ENCODE data around the gene AOAH.
"Not testable (repeated sequence)": the region's sequence is repeated elsewhere in the genome, so short reads cannot be mapped to it uniquely, and the experiment has no call there.

AOAH gene

DNA sequence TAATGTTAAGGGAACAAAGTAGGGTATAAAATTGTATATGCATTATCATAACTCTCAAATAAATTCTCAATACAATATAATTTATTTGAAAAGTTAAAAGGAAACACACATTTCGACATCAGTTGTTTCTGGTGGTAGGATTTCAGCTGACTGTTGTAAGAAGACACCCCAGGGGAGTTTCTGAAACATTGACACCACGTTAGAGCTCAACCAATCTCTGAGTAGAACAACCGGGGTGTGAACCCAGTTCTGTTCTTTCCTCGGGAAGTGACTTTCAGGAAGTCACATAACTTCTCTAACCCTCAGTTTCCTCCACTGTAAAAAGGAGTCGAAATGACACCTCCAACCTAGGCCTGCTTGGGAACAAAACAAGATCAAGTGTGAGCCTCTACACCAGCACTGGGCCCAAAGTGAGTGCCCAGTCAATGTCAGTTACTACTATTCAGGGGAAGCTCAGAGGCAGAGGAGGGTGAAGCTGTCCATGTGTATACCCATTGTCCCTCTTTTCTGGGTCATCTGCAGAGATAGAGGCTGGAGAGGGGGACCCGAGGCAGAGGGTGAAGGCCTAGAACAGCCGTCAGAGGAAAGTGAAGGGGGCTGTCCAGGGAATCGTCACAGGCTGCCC lies 67.1 kb downstream of the AOAH start:
- DNase-seq (ENCODE audit: low spot score) = no peak

DNA sequence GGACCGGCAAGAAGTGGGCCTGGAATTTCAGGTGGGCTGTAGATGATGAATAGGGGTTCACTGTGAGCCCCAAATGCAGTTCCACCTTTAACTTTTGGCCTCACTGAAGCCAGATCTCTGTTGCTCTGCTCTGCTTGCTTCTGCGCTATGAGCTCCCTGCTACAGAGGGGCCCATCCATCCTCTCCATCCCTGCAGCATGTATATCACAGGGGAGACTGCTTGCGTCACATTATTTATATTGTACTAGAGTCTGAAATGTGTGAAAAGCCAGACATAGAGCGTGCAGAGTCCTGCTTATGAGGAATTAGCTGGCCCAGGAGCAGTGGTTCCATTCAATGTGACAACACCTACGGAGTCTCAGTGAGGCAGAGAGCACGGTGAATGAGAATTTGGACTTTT lies 69.9 kb downstream of the AOAH start:
- no peak for DNase-seq (ENCODE audit: low spot score)

DNA sequence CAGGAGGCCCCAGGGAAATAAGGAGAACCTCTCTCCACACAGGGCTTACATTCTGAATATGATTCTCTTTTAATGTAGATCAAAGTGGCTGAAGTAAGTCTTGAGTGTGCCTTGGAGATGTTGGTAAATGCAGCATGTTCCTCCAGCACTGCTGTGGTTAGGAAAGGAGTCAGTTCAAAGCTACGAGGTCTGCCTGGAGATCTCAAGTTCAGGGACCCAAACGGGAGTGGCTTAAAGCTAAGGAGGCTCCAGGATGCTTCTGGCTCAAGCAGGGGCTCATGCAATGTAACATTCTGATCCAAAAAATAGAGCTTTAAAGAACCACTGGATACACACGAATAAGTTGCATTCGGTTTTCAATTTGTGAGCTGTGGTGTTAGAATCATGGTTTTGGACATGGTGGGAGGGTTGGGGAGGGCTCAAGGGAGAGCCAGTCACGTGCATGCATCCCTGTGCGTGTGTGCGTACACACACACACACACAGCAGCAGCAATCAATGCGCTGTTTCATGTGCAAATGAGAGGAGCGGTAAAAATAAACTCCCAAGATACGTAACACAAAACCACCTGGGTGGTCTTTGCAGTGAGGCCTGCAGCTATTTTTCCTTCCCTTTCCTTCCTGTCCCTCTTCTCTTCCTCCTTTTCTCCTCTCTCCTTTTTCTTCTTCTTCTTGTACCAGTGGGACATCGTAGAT lies 70.5 kb downstream of the AOAH start:
- DNase-seq (ENCODE audit: low spot score) = no peak

DNA sequence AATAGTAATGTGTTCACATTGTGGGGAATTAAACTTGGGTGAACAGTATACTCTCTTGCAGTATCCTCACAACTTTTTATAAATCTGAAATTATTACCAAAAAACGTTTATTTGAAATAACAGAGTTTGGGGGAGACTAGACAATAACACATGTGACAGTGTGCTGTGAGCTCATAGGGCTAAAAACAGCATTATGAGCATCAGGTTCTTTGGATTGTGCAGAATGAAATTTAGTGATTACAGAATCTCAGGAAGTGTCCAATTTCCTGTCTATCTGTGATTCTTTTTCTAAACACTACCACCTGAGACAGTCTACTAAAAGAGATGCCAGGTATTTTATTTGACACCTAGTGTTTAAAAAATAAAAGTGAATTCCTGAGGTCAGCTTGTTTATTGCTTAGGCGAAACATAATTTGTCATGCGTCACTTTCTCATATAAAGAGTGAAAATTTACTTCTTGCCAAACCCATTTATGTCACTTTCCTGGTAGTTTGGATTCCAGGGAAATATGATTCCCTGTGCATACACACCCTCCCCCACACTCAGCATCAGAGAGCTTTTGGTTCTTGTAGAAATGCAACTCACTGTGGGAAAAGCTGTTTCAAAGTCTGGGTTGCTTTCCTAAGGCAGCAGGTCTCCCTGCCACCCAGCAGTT lies 71.2 kb downstream of the AOAH start:
- DNase-seq (ENCODE audit: low spot score) = no peak

DNA sequence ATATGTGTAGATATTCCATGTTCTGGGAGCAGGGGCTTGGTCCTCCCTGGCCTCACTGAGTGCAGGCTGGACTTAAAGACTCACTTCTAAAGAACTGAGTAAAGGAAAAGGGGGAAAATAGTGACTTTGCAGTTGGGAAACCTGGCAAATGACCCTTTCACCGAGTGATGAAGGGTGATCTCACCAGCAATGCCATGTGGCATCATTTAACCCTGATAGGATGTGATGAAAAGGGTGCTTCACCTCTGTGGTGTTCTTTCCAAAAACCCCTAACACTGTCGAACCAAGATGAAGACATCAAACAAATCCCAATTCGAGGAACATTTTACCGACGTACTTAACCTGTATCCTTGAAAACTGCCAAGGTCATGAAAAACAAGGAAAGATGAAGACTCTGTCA lies 71.9 kb downstream of the AOAH start:
- DNase-seq (ENCODE audit: low spot score) = no peak

DNA sequence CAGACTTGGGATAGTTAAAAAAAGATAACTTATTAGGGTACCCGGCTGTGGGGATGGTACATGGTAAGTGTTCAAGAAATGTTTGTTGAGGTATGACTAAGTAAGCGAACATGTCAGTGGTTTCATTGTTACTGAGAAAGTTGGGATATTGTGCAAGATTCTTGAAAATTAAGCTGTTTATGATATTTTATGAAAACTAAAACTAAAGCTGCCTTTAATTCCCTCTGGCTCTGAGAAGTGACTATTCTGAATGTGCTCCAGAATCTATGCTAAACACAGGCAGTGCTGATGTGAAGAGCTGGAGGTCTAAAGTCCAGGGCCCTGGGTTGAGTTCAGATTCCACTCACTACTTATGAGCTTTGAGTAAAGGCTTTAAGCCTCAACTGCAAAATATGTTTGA lies 72.9 kb downstream of the AOAH start:
- no peak for DNase-seq (ENCODE audit: low spot score)

DNA sequence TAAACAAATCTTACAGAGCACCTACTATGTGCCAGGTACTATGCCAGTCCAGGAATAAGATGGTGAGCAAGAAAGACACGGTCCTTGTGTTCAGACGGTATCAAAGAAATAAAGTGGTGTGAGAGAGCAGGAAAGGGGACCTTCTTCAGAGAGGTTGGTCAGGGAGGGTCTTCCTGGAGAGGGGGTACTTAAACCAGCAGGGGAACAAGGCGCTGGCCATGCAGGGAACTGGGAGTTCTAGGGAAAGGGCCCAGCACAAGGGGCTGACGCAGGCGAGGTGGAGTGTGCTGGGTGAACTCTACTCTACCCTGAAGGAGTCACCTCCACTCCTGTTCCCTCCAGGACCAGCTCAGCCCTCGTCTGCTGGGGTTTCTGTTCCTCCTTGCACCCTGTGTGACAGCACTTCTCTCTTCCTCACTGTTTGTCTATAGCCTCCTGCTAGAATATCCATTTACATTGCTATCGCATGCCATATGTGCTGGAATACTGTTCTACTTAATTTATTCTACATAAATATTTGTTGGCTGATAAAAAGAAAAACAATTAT lies 73.5 kb downstream of the AOAH start:
- DNase-seq (ENCODE audit: low spot score) = no peak

DNA sequence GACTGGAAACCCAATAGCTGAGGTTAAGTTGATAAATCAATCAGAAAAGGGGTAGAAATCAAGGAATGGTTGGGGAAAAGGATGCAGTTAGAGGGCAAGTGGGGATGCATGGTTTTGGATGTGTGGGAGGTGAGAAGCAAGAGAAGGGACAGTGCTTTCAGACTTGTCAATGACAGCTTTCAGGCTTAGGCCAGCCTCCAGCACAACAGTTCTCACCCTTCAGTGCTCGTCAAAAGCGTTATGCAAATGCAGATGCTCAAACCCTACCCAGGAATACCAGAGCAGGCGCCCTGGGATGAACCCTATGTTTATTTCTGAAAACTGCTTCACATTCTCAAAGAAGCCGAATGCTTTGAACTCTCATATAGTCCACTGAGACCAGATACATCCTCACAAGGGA lies 74.0 kb downstream of the AOAH start:
- no peak for DNase-seq (ENCODE audit: low spot score)

DNA sequence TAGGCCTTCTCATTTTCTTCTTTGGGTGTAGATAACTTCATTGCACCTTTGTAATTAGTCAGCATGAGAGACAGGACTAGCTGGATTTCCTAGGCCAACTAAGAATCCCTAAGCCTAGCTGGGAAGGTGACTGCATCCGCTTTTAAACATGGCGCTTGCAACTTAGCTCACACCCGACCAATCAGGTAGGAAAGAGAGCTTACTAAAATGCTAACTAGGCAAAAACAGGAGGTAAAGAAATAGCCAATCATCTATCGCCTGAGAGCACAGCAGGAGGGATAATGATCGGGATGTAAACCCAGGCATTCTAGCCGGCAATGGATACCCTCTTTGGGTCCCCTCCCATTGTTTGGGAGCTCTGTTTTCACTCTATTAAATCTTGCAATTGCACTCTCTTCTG lies 75.0 kb downstream of the AOAH start:
- DNase-seq (ENCODE audit: low spot score) = not testable (repeated sequence)

DNA sequence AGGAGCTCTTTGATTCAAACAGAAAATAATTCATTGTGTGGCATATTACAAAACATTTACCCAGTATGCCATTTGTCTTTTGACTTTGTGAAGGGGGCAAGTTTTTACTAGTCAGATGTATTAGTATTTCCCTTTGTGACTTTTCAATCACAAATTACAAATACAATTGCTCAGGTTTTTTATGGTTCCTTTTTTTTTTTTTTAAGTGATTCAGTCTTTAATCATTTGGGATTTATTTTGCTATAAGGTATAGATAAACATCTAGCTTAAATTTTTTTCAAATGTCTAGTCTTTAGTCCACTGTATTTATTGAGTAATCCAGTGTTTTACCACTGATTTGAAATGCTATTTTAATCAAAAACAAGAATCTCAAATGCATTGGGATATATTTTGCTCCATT lies 75.9 kb downstream of the AOAH start:
- no peak for DNase-seq (ENCODE audit: low spot score)

DNA sequence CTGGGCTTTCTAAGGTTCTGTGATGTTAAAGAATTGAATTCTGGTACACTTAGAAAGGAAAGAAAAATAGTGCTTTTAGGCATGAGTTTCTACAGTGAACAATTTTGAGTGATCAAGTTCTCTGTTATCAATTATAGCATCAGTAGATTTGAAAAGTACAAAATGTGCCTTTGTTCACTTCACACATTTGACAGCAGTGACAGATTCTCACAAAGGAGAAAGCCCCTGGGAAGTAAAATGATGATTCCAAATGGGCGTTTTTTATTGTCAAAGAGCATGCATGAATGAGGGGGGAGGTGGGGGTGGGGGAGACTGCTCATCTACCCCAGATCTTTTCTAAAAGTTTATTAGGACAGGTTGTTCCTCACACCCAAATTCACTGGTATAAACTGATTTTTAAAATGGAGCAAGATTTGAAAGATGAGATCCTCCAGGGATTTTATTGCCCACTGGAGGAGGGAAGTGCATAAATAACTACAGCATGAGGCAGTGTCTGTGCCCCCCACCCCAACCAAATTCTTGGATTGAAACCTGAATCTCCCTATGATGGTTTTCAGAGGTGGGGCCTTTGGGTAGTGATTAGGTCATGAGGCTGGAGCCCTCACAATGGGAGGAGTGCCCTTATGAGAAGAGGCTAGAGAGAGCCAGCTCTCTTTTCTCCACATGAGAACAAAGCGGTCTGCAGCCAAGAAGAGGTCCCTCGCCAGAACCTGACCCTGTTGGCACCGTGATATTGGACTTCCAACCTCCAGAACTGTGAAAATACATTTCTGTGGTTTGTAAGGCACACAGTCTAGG lies 79.5 kb downstream of the AOAH start:
- peak; percentile 62 for DNase-seq (ENCODE audit: low spot score)

DNA sequence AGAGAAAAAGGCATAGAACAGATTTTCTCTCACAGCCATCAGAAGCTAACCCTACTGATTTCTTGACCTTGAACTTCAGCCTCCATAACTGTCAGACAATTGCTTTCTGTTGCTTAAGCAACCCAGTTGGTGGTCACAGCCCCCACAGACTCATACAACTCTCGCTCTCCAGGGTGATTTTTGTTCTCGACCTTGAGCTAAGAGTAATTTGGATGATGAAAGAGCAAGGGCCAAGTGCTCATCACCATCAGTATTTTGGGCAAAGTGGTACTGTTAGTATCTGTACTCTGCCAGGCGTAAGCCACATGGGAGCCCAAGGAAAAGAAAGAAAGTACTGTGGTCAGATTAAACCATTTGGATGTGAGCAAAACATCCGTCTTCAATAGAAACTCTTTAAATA lies 81.9 kb downstream of the AOAH start:
- no peak for DNase-seq (ENCODE audit: low spot score)

DNA sequence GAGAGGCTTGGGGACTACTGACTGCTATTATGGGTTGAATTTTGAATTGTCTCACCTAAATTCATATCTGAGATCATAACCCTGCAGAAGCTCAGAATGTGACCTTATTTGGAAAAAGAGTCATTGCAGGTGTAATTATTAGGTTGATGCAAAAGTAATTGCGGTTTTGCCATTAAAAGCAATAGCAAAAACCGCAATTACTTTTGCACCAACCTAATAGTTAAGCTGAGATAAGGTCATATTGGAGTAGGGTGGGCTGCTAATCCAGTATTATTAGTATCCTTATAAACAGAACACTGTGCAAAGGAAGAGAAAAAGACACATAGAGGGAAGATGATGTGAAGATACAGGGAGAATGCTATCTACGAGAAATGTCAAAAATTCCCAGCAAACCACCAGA lies 82.3 kb downstream of the AOAH start:
- DNase-seq (ENCODE audit: low spot score) = no peak

DNA sequence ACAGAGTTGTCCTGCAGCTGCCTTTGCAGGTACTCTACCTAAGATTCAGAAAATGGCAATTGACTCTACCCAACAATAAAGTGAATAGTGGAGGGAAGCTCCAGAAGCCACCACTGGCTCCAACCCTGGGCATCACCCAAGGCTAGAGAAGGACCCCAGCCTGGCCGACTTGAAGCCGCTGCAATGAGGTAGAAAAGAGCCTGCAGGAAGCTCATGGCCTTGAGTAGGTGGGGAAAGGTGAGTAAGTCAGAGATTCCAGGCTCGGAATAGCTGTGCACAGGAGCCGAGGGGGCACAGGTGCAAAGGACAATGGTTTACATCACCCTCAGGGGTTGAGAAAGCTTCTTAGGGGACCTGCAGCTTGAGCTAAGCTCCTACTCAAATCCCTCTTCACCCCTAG lies 83.6 kb downstream of the AOAH start:
- no peak for DNase-seq (ENCODE audit: low spot score)

DNA sequence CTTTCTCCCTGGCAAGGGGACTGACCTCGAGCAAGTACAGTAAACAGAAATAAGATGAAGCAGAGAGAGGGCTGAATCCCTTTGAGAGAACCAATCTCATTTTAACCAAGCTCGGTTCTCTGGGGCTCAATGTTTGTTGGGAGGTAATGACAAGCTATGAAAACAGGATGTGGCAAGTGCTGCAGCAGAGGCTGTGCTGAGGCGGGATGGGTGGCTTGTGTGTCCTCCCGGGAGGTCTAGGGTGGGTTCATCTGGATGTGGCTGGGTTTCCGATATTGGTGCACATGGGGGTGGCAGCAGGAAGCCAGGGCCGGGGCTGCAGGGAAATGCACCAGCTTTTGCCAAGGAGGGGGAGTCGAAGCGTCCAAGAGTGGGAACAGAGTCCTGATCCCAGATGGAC lies 84.5 kb downstream of the AOAH start:
- DNase-seq (ENCODE audit: low spot score) = no peak

DNA sequence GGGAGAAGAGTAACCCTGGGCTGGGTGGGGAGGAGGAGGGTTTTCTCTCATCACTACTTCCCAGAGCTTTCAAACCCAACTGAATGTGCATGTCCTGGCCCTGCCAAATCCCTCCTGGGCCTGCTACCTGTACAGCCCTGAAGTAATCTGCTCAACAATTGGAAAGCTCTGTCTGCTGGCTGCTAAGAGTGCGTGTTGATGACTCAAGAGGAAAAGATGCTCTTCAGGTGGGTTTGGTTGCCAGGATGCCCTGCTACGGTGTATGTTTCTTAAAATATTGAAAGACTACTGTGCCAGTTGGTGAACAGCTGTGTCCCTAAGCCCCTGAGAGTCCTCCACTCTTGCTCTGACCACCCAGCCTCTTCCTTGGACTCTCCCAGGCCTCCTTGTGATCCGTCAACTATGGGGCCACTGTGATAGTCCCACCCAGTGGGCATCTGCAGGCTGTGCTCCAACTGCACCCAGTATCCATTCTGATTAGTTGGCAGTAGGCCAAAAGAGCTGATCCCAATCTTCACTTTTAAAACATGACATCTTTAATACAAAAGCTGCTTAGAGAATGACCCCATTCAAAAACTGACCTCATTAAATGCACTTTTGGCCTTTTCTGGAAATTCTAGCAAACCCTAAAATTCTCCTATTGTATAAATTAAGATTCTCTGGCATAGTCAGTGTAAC lies 85.6 kb downstream of the AOAH start:
- no peak for DNase-seq (ENCODE audit: low spot score)

DNA sequence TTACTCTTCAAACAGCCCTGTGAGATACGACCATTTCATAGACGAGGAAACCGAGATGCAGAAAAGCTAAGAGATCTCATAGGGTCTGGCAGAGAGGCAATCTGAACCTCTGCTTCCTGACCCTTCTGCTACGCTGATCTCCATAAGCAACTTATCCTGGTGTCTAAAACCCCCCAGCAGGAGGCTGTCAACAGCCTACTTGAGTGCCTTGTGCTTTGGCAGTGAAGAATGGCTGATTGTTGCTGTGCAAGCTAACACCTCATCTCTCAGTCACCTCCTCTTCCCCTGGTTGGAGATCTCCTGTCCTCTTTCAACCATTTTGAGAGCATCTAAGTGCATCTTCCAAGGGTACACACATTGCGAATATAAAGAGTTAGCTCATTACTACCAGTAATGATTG lies 86.2 kb downstream of the AOAH start:
- no peak for DNase-seq (ENCODE audit: low spot score)

DNA sequence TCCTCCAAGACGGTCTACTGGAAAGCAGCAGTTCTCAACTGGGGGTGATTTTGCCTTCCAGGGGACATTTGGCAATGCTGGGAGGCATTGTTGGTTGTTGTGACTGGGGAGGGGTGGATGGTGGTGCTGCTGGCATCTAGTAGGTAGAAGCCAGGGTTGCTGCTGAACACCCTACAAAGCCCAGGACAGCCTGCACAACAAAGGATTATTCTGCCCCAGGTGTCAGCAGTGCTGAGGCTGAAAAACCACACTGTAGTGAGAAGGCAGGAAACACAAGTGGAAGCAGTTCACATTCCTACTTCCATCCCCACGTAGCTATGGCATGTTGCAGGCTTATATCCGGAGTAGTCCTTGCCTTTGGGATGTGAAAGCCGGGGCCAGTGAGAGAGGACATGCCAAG lies 86.9 kb downstream of the AOAH start:
- DNase-seq (ENCODE audit: low spot score) = no peak

DNA sequence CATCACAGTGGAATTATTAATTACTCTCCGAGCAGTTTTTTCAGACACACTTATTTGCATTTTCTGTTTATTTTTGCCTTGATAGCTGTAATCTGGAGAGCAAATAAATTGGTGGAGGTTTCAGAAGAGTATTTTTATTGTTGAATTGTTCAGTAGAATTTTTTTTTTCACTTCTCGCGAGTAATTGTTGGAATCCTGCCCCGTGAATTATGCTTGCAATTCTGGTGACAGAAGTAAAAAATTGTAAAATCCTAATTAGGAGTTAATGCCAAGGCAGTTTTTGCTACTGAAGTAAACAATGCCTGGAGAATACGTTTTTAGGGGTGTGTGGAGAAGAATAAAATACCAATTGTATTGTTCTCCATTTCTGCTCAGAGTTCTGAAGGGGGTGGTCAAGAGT lies 88.2 kb downstream of the AOAH start:
- DNase-seq (ENCODE audit: low spot score) = no peak

DNA sequence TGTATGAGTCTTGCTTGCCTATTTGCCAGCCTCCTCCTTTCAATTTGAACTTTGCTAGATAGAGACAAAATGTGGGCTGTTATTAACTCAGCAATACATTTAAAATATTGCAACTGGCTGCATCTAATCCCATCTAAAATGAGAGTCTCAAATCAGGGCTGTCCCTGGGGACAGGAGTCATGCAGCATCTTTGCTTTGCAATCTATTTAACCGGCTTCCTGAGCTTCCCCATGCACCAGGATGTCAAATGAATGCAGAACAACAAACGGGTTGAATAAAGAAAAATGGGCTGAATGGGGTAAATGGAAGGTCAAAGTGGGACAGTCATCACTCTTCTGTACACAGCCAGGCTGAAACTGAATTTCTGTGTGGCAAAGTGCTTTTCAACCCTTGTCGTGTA lies 89.2 kb downstream of the AOAH start:
- no peak for DNase-seq (ENCODE audit: low spot score)

DNA sequence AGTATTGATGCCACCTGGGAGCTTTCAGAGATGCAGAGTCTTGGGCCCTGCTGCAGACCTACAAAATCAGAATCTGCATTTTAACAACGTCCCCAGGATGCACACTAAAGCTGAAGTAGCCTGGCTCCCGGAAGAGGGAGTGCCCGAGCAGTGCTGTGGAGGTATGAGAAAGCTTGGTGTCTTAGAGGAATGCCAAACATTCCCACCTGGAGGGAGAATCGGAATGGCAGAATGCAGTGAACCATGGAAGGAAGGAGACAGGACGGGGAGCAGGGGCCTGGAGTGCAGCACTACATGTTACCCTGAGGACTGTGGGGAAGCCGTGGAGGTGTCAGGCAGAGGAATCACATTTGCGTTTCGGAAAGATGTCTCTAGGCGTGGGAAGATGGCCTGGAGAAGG lies 90.9 kb downstream of the AOAH start:
- DNase-seq (ENCODE audit: low spot score) = no peak

DNA sequence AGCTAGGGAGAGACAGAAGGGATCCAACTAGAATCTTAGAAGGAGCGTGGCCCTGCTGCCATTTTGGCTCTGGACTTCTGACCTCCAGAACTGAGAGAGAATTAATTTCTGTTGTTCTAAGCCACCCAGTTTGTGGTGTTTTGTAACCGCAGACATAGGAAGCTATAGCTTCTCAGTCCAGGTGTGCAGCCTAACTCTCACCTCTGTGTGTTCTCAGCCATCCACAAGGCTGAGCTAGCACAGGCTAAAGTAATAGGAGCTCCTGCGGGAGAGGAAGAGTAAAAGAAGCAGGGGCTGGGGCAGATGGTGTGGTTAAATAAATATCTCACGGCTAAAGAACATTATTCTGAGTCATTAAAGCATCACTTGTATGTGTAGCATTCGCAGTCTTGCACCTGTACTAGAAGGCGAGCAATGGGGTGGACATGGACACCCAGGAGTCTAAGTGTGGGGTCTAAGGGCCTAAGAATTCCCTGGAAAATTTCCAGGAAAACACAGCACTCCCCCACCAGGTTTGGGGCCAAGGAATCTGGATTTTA lies 94.1 kb downstream of the AOAH start:
- DNase-seq (ENCODE audit: low spot score) = no peak

Measured in cerebellar cortex (tissue), 1 donor.